ENCODE results near the gene ANKRD28. TPM values are rescaled to one million over a fixed set of nuclear protein-coding genes. Genes with fewer than 3 reads are reported as not detected.

ANKRD28 gene
- total and polyA plus RNA-seq, 9 of the 15 experiments (the other 6 are each of a cell fraction or from before 2014, with no cell fraction given): 11.7 to 66.0 (median 36.7) TPM

GRCh38 chr3:15654891-15655290, 142.9 kb downstream of the ANKRD28 start (continued):
- TF ChIP-seq MAFK (IDR thresholded peaks at IDR 0.05; ENCODE audit: low read length) (no peak), ARID1B (IDR thresholded peaks at IDR 0.05) (no peak), MLLT1 (IDR thresholded peaks at IDR 0.05) (no peak), ZNF583 (CRISPR knock-in tag; IDR thresholded peaks at IDR 0.05) (no peak), PTTG1 (tag; IDR thresholded peaks at IDR 0.05; ENCODE audit: low read depth) (no peak), HEY1 (CRISPR knock-in tag; IDR thresholded peaks at IDR 0.05; ENCODE audit: borderline replicate concordance) (no peak), XRCC4 (IDR thresholded peaks at IDR 0.05; ENCODE audit: extremely low read depth, insufficient read depth, insufficient read length) (no peak)
- TF ChIP-seq, protein P1, sequence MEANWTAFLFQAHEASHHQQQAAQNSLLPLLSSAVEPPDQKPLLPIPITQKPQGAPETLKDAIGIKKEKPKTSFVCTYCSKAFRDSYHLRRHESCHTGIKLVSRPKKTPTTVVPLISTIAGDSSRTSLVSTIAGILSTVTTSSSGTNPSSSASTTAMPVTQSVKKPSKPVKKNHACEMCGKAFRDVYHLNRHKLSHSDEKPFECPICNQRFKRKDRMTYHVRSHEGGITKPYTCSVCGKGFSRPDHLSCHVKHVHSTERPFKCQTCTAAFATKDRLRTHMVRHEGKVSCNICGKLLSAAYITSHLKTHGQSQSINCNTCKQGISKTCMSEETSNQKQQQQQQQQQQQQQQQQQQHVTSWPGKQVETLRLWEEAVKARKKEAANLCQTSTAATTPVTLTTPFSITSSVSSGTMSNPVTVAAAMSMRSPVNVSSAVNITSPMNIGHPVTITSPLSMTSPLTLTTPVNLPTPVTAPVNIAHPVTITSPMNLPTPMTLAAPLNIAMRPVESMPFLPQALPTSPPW (CRISPR knock-in tag; IDR thresholded peaks at IDR 0.05): no peak

DNA sequence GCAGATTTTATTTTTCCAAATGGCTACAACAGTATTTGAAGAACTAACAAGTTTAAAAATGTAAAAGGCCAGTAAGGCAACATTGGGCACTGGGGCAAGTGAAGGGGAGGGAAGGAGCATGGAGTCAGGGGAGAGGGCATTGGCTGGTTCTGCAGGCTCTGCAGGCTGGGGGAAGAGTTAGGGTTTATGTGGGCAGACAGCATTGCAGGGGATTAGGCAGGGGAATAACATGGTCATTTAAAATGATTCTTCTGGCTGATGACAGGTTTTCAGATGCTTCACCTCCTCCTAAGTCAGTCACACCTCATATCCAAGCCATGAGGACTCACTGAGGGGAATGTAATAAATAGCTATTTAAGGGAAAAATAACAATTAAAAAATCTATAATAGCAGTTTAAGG, 143.7 kb downstream of the ANKRD28 start:
- no TSS peak for BruUV-seq (replicated peaks)
- no peak overlapping the region for H2AFZ ChIP-seq (ENCODE audit: low read depth, low read length)
- no peak for FAIRE-seq
- ChIA-PET CTCF (ENCODE audit: low intra/inter-chr PET ratio) (no interaction called here), POLR2A (no interaction called here)
- intact Hi-C loops (cut with micrococcal nuclease) (no loop called here), in situ Hi-C loops (cut with MboI) (no loop called here)
- no peak for TF ChIP-seq RREB1 (CRISPR knock-in tag; IDR thresholded peaks at IDR 0.05)
- H3K36me3 ChIP-seq (ENCODE audit: control insufficient read depth, insufficient read depth, low read length): no peaks in the 10 kb centered on the region
- no peak overlapping the region for H3K4me2 ChIP-seq (ENCODE audit: insufficient read depth, low read length)
- H3K9me1 ChIP-seq (ENCODE audit: control insufficient read depth, insufficient read depth, low read length): no peaks in the 10 kb centered on the region
- no peak overlapping the region for H3K4me3 ChIP-seq
- no peak overlapping the region for H3K9ac ChIP-seq (ENCODE audit: insufficient read depth in 1 of 2, low read depth in 2 of 2, low read length in 2 of 2)
- H3K79me2 ChIP-seq (ENCODE audit: control insufficient read depth, insufficient read depth, low read length): no peaks in the 10 kb centered on the region
- no peak for ATAC-seq
- peaks cover 35 to 38% of the 10 kb centered on the region in 2 experiments for H3K27me3 ChIP-seq (ENCODE audit: control insufficient read depth in 2 of 2, insufficient read depth in 2 of 2, low read length in 2 of 2)
- H4K20me1 ChIP-seq (replicated peaks; ENCODE audit: control insufficient read depth, insufficient read depth, low read length): no peaks in the 10 kb centered on the region
- DNase-seq (ENCODE audit: extremely low read depth in 1 of 4, low spot score in 3 of 4): no peak
- no peaks in the 10 kb centered on the region for H3K4me1 ChIP-seq (replicated peaks in 1 of 2; ENCODE audit: control insufficient read depth in 2 of 2, insufficient read depth in 2 of 2, low read length in 2 of 2)
- H3K27ac ChIP-seq (ENCODE audit: extremely low read depth, low read depth, low read length): no peak overlapping the region
- H3K9me3 ChIP-seq (replicated peaks; ENCODE audit: control insufficient read depth, insufficient read depth, low read depth, low read length): peaks cover 3% of the 10 kb centered on the region; the same call in 1 of the 2 replicates

Measured in K562 (cell line).